Rectal smooth muscle tissue (tissue), 1 donor: ENCODE data around the gene SLC27A1.
"Not testable (repeated sequence)": the region's sequence is repeated elsewhere in the genome, so short reads cannot be mapped to it uniquely, and the experiment has no call there.

Experiments
- H3K27ac ChIP-seq: one replicate; pipeline ENCODE4 v1.7.0; 2013; ENCODE audit warnings: low read depth, low read length, inconsistent platforms
- H3K27me3 ChIP-seq: one replicate; pipeline ENCODE4 v1.7.0; 2013; ENCODE audit warnings: low read length; ENCODE audit not compliant: control insufficient read depth, insufficient read depth
- H3K36me3 ChIP-seq: one replicate; pipeline ENCODE4 v1.7.0; 2013; ENCODE audit warnings: low read length; ENCODE audit not compliant: control insufficient read depth, insufficient read depth
- H3K4me1 ChIP-seq: one replicate; pipeline ENCODE4 v1.7.0; 2013; ENCODE audit warnings: low read length; ENCODE audit not compliant: control insufficient read depth, insufficient read depth
- H3K4me3 ChIP-seq: one replicate; pipeline ENCODE4 v1.7.0; 2013; ENCODE audit warnings: low read length
- H3K9ac ChIP-seq: one replicate; pipeline ENCODE4 v1.7.0; 2013; ENCODE audit warnings: low read length

SLC27A1 gene

DNA sequence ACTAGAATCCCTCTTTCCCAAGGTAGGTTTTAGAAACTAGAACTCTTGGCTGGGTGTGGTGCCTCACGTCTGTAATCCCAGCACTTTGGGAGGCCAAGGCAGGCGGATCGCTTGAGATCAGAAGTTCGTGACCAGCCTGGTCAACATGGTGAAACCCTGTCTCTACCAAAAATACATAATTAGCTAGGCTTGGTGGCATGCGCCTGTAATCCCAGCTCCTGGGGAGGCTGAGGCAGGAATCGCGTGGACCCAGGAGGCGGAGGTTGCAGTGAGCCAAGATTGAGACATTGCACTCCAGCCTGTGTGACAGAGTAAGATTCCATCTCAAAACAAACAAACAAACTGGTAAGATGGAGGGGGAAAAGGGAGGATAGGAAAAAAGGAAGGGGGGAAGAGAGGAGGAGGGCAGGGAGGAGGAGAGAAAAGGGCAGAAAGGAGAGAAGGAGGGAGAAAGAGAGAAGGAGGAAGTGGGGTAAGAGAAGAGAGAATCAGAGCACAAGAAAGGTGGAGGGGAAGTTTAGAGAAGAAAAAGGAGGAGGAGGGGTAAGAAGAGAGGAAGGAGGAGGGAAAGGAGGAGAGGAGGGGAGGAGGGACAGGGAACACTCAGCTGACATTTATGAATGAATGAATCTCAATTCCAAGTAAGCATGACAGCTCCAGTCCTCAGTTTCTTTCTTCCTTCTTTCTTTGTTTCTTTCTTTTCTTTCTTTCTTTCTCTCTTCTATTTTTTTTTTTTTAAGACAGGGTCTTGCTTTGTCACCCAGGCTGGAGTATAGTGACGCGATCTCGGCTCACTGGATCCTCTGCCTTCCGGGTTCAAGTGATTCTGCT, 2.6 kb upstream of the SLC27A1 start:
- Histone ChIP-seq H3K27ac (peak overlapping the region; percentile 85), H3K4me1 (peaks cover 13% of the 10 kb centered on the region), H3K36me3 (no peaks in the 10 kb centered on the region), H3K4me3 (no peak overlapping the region), H3K9ac (no peak overlapping the region), H3K27me3 (no peaks in the 10 kb centered on the region)

DNA sequence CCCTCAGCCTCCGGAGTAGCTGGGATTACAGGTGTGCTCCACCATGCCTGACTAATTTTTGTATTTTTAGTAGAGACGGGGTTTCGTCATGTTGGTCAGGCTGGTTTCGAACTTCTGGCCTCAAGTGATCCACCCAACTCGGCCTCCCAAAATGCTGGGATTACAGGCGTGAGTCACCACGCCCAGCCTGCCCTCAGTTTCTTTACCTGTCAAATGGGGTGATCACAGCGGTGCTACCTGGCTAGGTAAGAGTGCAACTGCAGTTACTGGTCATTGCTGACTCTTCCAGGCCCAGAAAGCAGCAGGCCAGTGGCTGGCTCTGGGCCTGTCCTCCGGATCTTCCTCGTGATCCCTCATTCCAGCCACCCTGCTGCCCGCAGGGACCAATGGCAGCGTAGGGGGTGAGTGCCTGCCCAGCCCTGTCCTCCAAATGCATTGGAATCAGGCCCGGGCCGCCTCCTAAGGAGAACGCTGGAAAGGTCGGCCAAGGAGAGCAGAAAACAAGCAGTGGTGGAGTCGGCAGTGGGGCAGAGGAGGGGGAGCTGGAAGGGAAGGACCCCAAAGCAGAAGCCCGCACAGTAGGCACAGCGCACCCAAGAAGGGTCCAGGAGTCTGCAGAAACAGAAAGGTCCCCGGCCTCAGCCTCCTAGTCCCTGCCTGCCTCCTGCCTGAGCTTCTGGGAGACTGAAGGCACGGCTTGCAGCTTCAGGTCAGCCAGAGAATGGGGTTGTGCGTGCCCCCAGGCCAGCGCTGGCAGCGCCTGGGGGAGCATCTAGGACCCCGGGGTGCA, 1.8 kb upstream of the SLC27A1 start:
- Histone ChIP-seq H3K9ac (peak overlapping the region; percentile 32), H3K36me3 (no peaks in the 10 kb centered on the region), H3K4me3 (peak overlapping the region; percentile 68), H3K27me3 (no peaks in the 10 kb centered on the region), H3K4me1 (peaks cover 13% of the 10 kb centered on the region), H3K27ac (peak overlapping the region; percentile 85)

GRCh38 chr19:17469092-17469480, 1.2 kb upstream of the SLC27A1 start:
- Histone ChIP-seq H3K4me1 (peaks cover 13% of the 10 kb centered on the region), H3K9ac (peak overlapping the region; percentile 32), H3K27me3 (no peaks in the 10 kb centered on the region), H3K4me3 (peak overlapping the region; percentile 68), H3K27ac (peak overlapping the region; percentile 85), H3K36me3 (no peaks in the 10 kb centered on the region)

- Histone ChIP-seq H3K4me1 (peaks cover 13% of the 10 kb centered on the region), H3K9ac (peak overlapping the region; percentile 39), H3K36me3 (no peaks in the 10 kb centered on the region), H3K4me3 (peak overlapping the region; percentile 94), H3K27ac (peak overlapping the region; percentile 85), H3K27me3 (no peaks in the 10 kb centered on the region)
Measured at GRCh38 chr19:17469481-17470067, 750 bp upstream of the SLC27A1 start.

DNA sequence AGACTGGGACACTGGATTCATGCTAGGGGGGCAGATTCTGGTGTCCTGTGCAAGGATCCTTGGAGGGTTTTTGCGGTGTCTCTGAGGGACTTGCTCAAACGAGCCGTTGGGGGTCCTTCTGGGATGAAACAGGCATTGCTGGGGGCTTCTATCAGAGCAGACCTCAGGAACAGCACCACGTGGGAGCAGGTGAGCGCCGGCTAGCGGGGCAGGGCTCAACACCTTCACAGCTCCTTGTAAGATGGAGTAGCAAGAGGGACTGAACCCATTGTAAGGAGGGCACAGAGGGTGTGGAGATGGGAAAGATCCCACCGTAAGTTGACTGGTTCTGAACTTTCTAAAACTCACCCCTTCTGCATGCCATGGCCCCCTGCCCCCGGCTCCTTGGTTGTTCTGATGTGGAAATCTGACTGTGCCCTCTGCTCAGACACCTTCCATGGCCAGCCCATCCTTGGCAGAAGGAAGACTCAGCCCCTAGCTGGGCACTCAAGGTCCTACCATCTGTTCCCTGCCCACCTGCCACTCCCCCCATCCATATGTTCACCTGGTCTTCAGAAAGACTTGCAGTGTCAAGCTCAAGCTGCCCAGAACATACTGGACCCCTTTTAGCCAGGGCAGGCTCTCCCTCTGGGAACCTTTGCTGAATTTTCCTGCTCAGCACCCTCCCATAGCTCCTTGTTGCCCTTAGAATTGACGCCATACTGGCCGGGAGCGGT, 1.2 kb downstream of the SLC27A1 start:
- Histone ChIP-seq H3K36me3 (no peaks in the 10 kb centered on the region), H3K4me1 (peaks cover 16% of the 10 kb centered on the region), H3K4me3 (peak overlapping the region; percentile 63), H3K27ac (no peak overlapping the region), H3K9ac (no peak overlapping the region), H3K27me3 (no peaks in the 10 kb centered on the region)

DNA sequence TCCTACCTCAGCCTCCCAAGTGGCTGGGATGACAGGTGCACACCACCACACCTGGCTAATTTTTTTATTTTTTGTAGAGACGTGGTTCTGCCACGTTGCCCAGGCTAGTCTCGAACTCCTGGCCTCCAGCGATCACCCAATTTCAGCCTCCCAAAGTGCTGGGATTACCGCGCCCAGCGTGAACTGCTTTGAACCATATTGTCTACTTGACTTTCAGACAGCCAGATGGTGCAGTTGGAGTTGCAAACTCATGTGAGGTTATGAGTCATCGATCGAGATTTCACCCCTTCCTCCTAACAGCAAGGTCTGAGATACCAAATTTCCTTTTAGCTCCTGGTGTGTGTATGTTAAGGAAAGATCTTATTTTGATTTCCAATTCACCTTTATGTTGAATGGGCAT, 2.7 kb downstream of the SLC27A1 start:
- Histone ChIP-seq H3K4me1 (peaks cover 16% of the 10 kb centered on the region), H3K27ac (no peak overlapping the region), H3K27me3 (no peaks in the 10 kb centered on the region), H3K4me3 (no peak overlapping the region), H3K9ac (no peak overlapping the region), H3K36me3 (no peaks in the 10 kb centered on the region)

- not testable (repeated sequence) for H3K9ac ChIP-seq, H3K4me3 ChIP-seq, H3K36me3 ChIP-seq, H3K27me3 ChIP-seq, H3K4me1 ChIP-seq
- peak overlapping the region; percentile 14 for H3K27ac ChIP-seq
Measured at GRCh38 chr19:17475011-17475540, 4.8 kb downstream of the SLC27A1 start.

- H3K27me3 ChIP-seq = no peaks in the 10 kb centered on the region
- peaks cover 6% of the 10 kb centered on the region for H3K4me1 ChIP-seq
- peak overlapping the region; percentile 51 for H3K27ac ChIP-seq
- no peak overlapping the region for H3K9ac ChIP-seq
- no peak overlapping the region for H3K4me3 ChIP-seq
- no peaks in the 10 kb centered on the region for H3K36me3 ChIP-seq
Measured at GRCh38 chr19:17475541-17476115, 5.3 kb downstream of the SLC27A1 start.

- no peak overlapping the region for H3K27ac ChIP-seq
- no peak overlapping the region for H3K9ac ChIP-seq
- H3K36me3 ChIP-seq = no peaks in the 10 kb centered on the region
- H3K27me3 ChIP-seq = no peaks in the 10 kb centered on the region
- H3K4me3 ChIP-seq = no peak overlapping the region
- peaks cover 2% of the 10 kb centered on the region for H3K4me1 ChIP-seq
Measured at GRCh38 chr19:17479325-17479791, 9.0 kb downstream of the SLC27A1 start.

- Histone ChIP-seq H3K27me3 (no peaks in the 10 kb centered on the region), H3K9ac (no peak overlapping the region), H3K27ac (no peak overlapping the region), H3K4me3 (no peak overlapping the region), H3K4me1 (no peaks in the 10 kb centered on the region), H3K36me3 (no peaks in the 10 kb centered on the region)
Measured at GRCh38 chr19:17481986-17482385, 11.7 kb downstream of the SLC27A1 start.

- H3K9ac ChIP-seq = no peak overlapping the region
- no peak overlapping the region for H3K4me3 ChIP-seq
- H3K36me3 ChIP-seq = no peaks in the 10 kb centered on the region
- no peaks in the 10 kb centered on the region for H3K27me3 ChIP-seq
- no peak overlapping the region for H3K27ac ChIP-seq
- H3K4me1 ChIP-seq = no peaks in the 10 kb centered on the region
Measured at GRCh38 chr19:17482877-17483604, 12.7 kb downstream of the SLC27A1 start.
